ENCODE data around the gene PLCB4.

PLCB4 gene

DNA sequence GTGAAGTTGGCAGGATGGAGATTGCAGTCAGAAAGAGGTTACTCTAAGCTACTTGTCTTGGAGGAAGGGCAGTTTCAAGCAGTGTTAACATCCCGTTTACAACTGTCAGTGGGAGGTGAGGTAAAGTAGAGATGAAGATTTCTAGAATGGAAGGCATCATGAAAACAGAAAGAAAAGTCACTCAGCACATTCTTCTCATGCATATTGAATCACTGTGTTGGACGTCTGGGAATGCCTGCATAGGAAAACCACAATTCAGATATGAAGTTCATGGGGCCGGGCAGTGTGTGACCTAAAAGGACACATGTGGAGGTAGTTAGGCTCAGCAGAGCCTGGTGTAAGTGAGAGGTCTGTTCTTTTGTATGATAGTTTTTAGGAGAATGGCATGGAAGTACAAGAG, 372.0 kb downstream of the PLCB4 start:
- TF ChIP-seq ZNF274 (IDR thresholded peaks at IDR 0.05; ENCODE audit: low read depth, low read length) = no peak
- no peak overlapping the region for H3K4me3 ChIP-seq (ENCODE audit: low read length)

DNA sequence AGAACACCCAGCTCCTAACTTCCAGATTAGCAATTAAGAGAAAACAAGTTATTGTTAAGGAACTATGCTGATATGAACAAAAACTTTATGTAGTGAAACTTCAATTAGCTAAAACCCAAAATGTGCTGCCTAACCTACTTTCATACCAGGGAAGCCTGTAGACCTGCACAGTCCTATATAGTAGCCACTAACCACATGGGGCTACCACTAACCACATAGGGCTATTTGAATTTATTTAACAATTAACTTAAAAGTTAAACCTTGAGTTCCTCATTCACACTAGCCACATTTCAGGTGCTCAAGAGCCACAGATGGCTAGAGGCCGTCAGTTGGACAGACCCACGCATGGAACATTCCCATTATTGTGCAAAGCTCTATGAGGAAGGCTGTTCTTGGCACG, 373.1 kb downstream of the PLCB4 start:
- no peak overlapping the region for H3K4me3 ChIP-seq (ENCODE audit: low read length)
- TF ChIP-seq ZNF274 (IDR thresholded peaks at IDR 0.05; ENCODE audit: low read depth, low read length) = no peak

GRCh38 chr20:9442858-9443257, 374.0 kb downstream of the PLCB4 start:
- no peak overlapping the region for H3K4me3 ChIP-seq (ENCODE audit: low read length)
- no peak for TF ChIP-seq ZNF274 (IDR thresholded peaks at IDR 0.05; ENCODE audit: low read depth, low read length)

DNA sequence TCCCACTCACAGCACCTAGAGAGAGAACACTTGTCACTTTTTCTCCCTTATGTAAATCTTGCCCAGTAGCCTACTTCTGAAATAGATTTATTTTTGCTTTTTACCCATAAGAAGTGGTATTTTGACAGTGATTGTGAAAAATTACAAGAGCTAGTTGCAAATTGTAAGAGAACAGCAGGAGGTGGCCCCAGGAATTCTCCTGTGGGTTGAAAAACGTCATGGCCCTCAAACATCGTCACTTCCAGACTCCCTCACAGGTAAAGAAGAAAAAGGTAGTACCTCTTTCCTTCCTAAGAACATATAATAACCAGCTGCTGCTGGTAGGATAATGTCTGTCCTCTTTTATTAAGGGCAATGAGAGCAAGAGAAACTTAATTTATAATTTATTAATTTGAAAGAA, 376.0 kb downstream of the PLCB4 start:
- no peak overlapping the region for H3K4me3 ChIP-seq (ENCODE audit: low read length)
- TF ChIP-seq ZNF274 (IDR thresholded peaks at IDR 0.05; ENCODE audit: low read depth, low read length) = no peak

GRCh38 chr20:9447182-9447581, 378.3 kb downstream of the PLCB4 start:
- H3K4me3 ChIP-seq (ENCODE audit: low read length) = no peak overlapping the region
- TF ChIP-seq ZNF274 (IDR thresholded peaks at IDR 0.05; ENCODE audit: low read depth, low read length) = no peak

DNA sequence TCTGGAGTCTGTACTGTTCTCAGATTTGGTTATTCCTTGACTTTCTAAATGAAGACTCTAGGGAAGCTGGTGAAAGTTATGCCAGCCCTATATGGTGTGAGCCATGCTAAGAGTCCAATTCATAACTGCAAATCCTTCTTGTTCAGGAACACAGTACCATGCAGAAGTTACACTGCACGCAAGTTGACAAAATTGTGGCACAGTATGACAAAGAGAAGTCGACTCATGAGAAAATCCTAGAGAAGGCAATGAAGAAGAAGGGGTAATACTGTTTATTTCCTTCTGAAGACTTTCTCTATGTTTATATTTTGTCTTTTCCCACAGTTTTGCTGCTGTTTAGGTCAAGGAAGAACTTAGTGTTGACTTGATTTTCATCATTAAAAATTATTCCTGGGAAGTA, 384.3 kb downstream of the PLCB4 start:
- no peak for TF ChIP-seq ZNF274 (IDR thresholded peaks at IDR 0.05; ENCODE audit: low read depth, low read length)
- H3K4me3 ChIP-seq (ENCODE audit: low read length) = no peak overlapping the region

- H3K4me3 ChIP-seq (ENCODE audit: low read length) = no peak overlapping the region
- no peak for TF ChIP-seq ZNF274 (IDR thresholded peaks at IDR 0.05; ENCODE audit: low read depth, low read length)
Observed at GRCh38 chr20:9454791-9455190, 385.9 kb downstream of the PLCB4 start.

- no peak for TF ChIP-seq ZNF274 (IDR thresholded peaks at IDR 0.05; ENCODE audit: low read depth, low read length)
- no peak overlapping the region for H3K4me3 ChIP-seq (ENCODE audit: low read length)
Observed at GRCh38 chr20:9457136-9457535, 388.2 kb downstream of the PLCB4 start.

DNA sequence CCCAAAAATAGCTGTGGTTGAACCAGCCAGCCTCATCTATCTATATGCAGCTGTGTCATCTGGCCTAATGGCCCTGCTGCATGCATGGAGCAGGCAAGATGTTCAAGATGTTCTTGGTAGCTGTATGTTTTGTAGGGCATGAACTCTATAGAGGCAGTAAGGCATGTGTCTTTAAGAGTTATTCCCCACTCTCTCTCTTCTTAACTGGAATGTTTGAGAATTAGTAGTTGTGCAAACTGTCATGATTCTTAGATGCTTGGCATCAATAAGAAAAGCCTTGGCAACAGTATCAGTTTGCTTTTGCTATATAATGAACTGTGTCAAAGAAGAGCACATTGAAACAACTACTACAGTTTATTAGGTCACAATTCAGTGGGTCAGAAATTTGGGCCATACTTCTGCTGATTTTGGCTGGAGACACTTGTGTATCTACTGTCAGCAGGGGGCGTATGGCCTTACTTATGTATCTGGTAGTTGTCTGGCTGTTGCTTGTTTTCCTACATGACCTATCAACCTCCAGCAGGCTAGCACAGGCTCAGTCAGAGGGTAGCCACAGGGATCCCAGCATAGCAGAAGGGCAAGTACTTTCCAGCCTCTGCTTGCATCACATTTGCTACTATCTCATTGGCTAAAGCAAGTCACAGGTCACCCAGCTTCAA, 389.4 kb downstream of the PLCB4 start:
- TF ChIP-seq ZNF274 (IDR thresholded peaks at IDR 0.05; ENCODE audit: low read depth, low read length) = no peak
- no peak overlapping the region for H3K4me3 ChIP-seq (ENCODE audit: low read length)

- no peak for TF ChIP-seq ZNF274 (IDR thresholded peaks at IDR 0.05; ENCODE audit: low read depth, low read length)
Observed at GRCh38 chr20:9460518-9460917, 391.6 kb downstream of the PLCB4 start.

GRCh38 chr20:9467995-9468394, 399.1 kb downstream of the PLCB4 start:
- TF ChIP-seq ZNF274 (IDR thresholded peaks at IDR 0.05; ENCODE audit: low read depth, low read length) = no peak
- H3K4me3 ChIP-seq (ENCODE audit: low read length) = no peak overlapping the region

More at GRCh38 chr20:9460518-9460917, 391.6 kb downstream of the PLCB4 start:
- H3K4me3 ChIP-seq (ENCODE audit: low read length) = no peak overlapping the region

DNA sequence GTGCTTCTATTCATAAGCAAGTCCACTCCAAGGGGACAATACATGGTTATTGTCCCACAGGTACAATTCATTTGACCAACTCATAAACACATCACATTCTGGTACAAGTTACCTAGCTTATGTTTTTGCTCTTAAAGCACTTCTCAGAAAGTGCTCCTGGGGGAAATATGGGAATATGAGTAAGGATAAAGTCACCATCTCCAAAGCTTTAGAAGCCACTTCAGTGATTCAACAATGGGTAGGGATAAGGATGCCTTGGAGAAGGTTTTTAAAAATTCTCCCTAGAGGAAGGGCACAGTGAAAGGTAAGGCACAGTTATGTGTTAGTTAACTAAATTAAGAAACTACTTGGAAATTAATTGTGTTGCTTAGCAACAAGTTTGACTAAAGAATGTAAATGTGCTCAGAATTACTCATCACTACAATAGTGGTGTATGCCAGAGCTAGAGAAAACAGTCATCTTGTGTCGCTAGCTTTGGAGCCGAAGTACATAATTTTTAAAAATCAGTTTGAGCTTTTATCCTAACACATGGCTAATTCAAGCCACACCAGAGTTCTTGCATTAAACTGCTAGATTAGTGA, 406.0 kb downstream of the PLCB4 start:
- no peak overlapping the region for H3K4me3 ChIP-seq (ENCODE audit: low read length)
- no peak for TF ChIP-seq ZNF274 (IDR thresholded peaks at IDR 0.05; ENCODE audit: low read depth, low read length)

GRCh38 chr20:9475456-9475855, 406.6 kb downstream of the PLCB4 start:
- no peak overlapping the region for H3K4me3 ChIP-seq (ENCODE audit: low read length)

GRCh38 chr20:9476174-9476573, 407.3 kb downstream of the PLCB4 start:
- no peak overlapping the region for H3K4me3 ChIP-seq (ENCODE audit: low read length)
- TF ChIP-seq ZNF274 (IDR thresholded peaks at IDR 0.05; ENCODE audit: low read depth, low read length) = no peak

More at GRCh38 chr20:9475456-9475855, 406.6 kb downstream of the PLCB4 start:
- no peak for TF ChIP-seq ZNF274 (IDR thresholded peaks at IDR 0.05; ENCODE audit: low read depth, low read length)

DNA sequence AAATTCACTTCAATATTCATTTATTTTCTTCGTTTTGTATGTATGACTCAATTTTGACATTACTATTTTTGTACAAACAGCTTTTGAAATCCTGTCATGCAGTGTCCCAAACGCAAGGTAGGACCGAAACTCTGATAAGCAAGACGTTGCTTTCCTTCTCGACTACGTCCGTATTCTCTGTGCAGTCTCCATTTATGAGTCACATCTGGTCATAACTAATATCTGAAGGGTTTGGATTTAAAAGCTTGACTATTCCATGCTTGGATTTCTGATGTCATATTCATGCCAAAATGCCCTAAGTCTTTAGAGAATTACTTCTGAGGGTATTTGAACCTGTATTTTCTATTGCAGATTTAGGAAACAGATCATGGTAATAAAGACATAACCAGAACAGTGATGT, 407.8 kb downstream of the PLCB4 start:
- no peak overlapping the region for H3K4me3 ChIP-seq (ENCODE audit: low read length)
- no peak for TF ChIP-seq ZNF274 (IDR thresholded peaks at IDR 0.05; ENCODE audit: low read depth, low read length)

GRCh38 chr20:9478771-9479170, 409.9 kb downstream of the PLCB4 start:
- no peak overlapping the region for H3K4me3 ChIP-seq (ENCODE audit: low read length)
- TF ChIP-seq ZNF274 (IDR thresholded peaks at IDR 0.05; ENCODE audit: low read depth, low read length) = no peak

Measured in GM08714 (cell line).